ENCODE results near the gene ARAP2. TPM values are rescaled to one million over a fixed set of nuclear protein-coding genes. Genes with fewer than 3 reads are reported as not detected.

ARAP2 gene
- total and polyA plus RNA-seq, 2 of the 13 experiments (the other 11 are each of a cell fraction or from before 2014, with no cell fraction given): 0.37 to 1.4 TPM

- H3K27me3 ChIP-seq (ENCODE audit: control insufficient read depth in 1 of 2, insufficient read depth in 2 of 2, low read length in 2 of 2): no peaks in the 10 kb centered on the region
- H2AFZ ChIP-seq (ENCODE audit: low read length): no peak overlapping the region
- ATAC-seq: no peak
- no TSS peak for BruUV-seq (replicated peaks)
- no peaks in the 10 kb centered on the region for H3K36me3 ChIP-seq (replicated peaks in 1 of 2; ENCODE audit: control insufficient read depth in 1 of 2, insufficient read depth in 2 of 2, low read length in 2 of 2)
- in situ Hi-C loops (cut with HindIII; ENCODE audit: extremely low pct_ligation_motif_present, low pct_unique_long_range_greater_than_20kb): no loop called here
- no peak overlapping the region for H3K9ac ChIP-seq (ENCODE audit: insufficient read depth, low read depth, low read length)
- POLR2A ChIA-PET: no interaction called here
- no peaks in the 10 kb centered on the region for H3K79me2 ChIP-seq (ENCODE audit: insufficient read depth, low read length)
- no peak for FAIRE-seq
- CTCF ChIA-PET (ENCODE audit: low intra/inter-chr PET ratio, low total read pairs): no interaction called here
- TF ChIP-seq ZNF292 (CRISPR knock-in tag; IDR thresholded peaks at IDR 0.05; ENCODE audit: borderline replicate concordance, low read depth) (no peak), ZNF674 (CRISPR knock-in tag; IDR thresholded peaks at IDR 0.05; ENCODE audit: low read depth) (no peak)
- intact Hi-C loops (cut with micrococcal nuclease; ENCODE audit: unreplicated experiment): no loop called here
- H3K4me2 ChIP-seq (ENCODE audit: low read depth, low read length): no peak overlapping the region
- no peak for DNase-seq (ENCODE audit: low spot score)
- no peak overlapping the region for H3K27ac ChIP-seq (ENCODE audit: extremely low read length, insufficient read depth, low read length)
- no peaks in the 10 kb centered on the region; the same call in 1 of the 2 replicates for H3K9me3 ChIP-seq (ENCODE audit: low read length)
- no peaks in the 10 kb centered on the region for H4K20me1 ChIP-seq (ENCODE audit: insufficient read depth, low read length)
- H3K4me3 ChIP-seq (replicated peaks in 1 of 3; ENCODE audit: insufficient read depth in 1 of 3, low read depth in 2 of 3, low read length in 3 of 3): no peak overlapping the region
- H3K4me1 ChIP-seq (ENCODE audit: insufficient read depth, low read length): no peaks in the 10 kb centered on the region
Observed at GRCh38 chr4:36064117-36064516, 180.2 kb downstream of the ARAP2 start.

- Histone ChIP-seq H3K79me2 (ENCODE audit: insufficient read depth, low read length) (no peaks in the 10 kb centered on the region), H3K27me3 (ENCODE audit: control insufficient read depth in 1 of 2, insufficient read depth in 2 of 2, low read length in 2 of 2) (no peaks in the 10 kb centered on the region), H3K9ac (ENCODE audit: insufficient read depth, low read depth, low read length) (no peak overlapping the region), H2AFZ (ENCODE audit: low read length) (no peak overlapping the region), H3K36me3 (replicated peaks in 1 of 2; ENCODE audit: control insufficient read depth in 1 of 2, insufficient read depth in 2 of 2, low read length in 2 of 2) (no peaks in the 10 kb centered on the region), H3K4me3 (replicated peaks in 1 of 3; ENCODE audit: insufficient read depth in 1 of 3, low read depth in 2 of 3, low read length in 3 of 3) (no peak overlapping the region), H3K27ac (ENCODE audit: extremely low read length, insufficient read depth, low read length) (no peak overlapping the region), H4K20me1 (ENCODE audit: insufficient read depth, low read length) (no peaks in the 10 kb centered on the region), H3K9me3 (ENCODE audit: low read length) (no peaks in the 10 kb centered on the region), H3K4me1 (ENCODE audit: insufficient read depth, low read length) (no peaks in the 10 kb centered on the region), H3K4me2 (ENCODE audit: low read depth, low read length) (no peak overlapping the region)
- in situ Hi-C loops (cut with HindIII; ENCODE audit: extremely low pct_ligation_motif_present, low pct_unique_long_range_greater_than_20kb) (no loop called here), intact Hi-C loops (cut with micrococcal nuclease; ENCODE audit: unreplicated experiment) (no loop called here)
- DNase-seq (ENCODE audit: low spot score) (no peak), FAIRE-seq (no peak), ATAC-seq (no peak)
- no TSS peak for BruUV-seq (replicated peaks)
- ChIA-PET CTCF (ENCODE audit: low intra/inter-chr PET ratio, low total read pairs) (no interaction called here), POLR2A (no interaction called here)
- TF ChIP-seq ZNF317 (CRISPR knock-in tag; IDR thresholded peaks at IDR 0.05) (peak; percentile 88), FOXO1 (CRISPR knock-in tag; IDR thresholded peaks at IDR 0.05) (no peak)
- WGBS (ENCODE audit: low lambda C conversion rate): 0% methylated on average over 1 of the region's 1 CpG
Observed at GRCh38 chr4:36056136-36056535, 188.2 kb downstream of the ARAP2 start.
